Motor neuron (in vitro differentiated cells): ENCODE data around the gene EFCAB3. TPM values are rescaled to one million over a fixed set of nuclear protein-coding genes. Genes with fewer than 3 reads are reported as not detected.
"Not testable (repeated sequence)": the region's sequence is repeated elsewhere in the genome, so short reads cannot be mapped to it uniquely, and the experiment has no call there.

Experiments
- ATAC-seq, 8 experiments: fragments of 200-7000 bp; cut with Tn5 transposase; replicated peaks in 6 of 8; 2 replicates each; pipeline ENCODE4 v1.8.0; 2021; ENCODE audit warnings: mild to moderate bottlenecking in 8 of 8, moderate library complexity in 8 of 8
- H3K27ac ChIP-seq, 2 donors: fragments of 250-450 bp; sonication (Bioruptor Pico); 2 replicates each; pipeline ENCODE4 v1.9.0; 2021; ENCODE audit warnings: antibody characterized with exemption in 2 of 2, mild to moderate bottlenecking in 2 of 2, moderate library complexity in 1 of 2
- H3K4me1 ChIP-seq, 2 donors: fragments of 250-450 bp; sonication (Bioruptor Pico); replicated peaks in 1 of 2; 2 replicates each; pipeline ENCODE4 v1.6.1; 2021; ENCODE audit warnings: antibody characterized with exemption in 2 of 2, mild to moderate bottlenecking in 2 of 2, moderate library complexity in 1 of 2
- H3K4me3 ChIP-seq, 5 donors: fragments of 250-450 bp; sonication (Bioruptor Pico); 2 replicates each; pipeline ENCODE4 v1.9.0; 2021; ENCODE audit warnings: antibody characterized with exemption in 5 of 5, mild to moderate bottlenecking in 5 of 5, moderate library complexity in 4 of 5
- WGBS, 10 experiments: fragments of 450-650 bp; shearing (Covaris generic); methylation state at CpG; one replicate each; pipeline ENCODE4 v1.0.0; 2022; 5-methylcytosine and 5-hydroxymethylcytosine counted together
- in situ Hi-C, 9 experiments: fragments of 400-800 bp; cut with MboI; loops; one replicate each; pipeline ENCODE4 v1.15.0; 2021; ENCODE audit warnings: low sequenced_read_pairs in 9 of 9, low pct_unique_long_range_greater_than_20kb in 2 of 9; ENCODE audit not compliant: unreplicated experiment in 9 of 9
- total RNA-seq, 8 experiments: library from RNA; unstranded; fragments of 300-600 nt; gene quantifications; 2 replicates each; pipeline versions ENCODE4 v1.2.3 to v1.2.4, GENCODE V29; 2022

EFCAB3 gene
- total RNA-seq = not detected

DNA sequence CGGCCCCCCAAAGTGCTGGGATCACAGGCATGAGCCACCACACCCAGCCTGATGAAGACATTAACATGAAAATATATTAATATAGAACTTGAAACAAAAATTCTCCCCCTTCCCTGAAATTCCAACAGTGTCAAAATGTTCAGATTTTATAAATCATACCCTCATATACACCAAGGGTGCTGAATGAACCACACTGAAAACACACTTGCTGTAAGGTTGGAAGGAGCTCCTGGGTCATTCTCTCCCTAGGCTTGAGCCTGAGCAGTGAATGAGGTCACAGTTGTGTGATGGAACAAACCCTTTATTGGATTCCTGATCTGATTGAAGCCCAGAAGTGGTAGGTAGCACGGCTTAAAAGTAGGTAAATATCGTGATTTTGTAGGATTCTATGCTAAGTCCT, at the start of gene EFCAB3:
TSS of gene EFCAB3 (plus strand) at position 301 of the 400 bp plus-strand sequence. CDS start 2,427 bp downstream, outside the sequence.
- 26 to 100% (median 75%) methylated on average over 1 to 3 of the region's 3 CpGs; no CpG with 5 or more reads in 3 of the 10 experiments for WGBS, 10 experiments
- in situ Hi-C loops = no loop called here
- Histone ChIP-seq H3K27ac (no peak within 1 kb of the TSS), H3K4me3 (no peak within 1 kb of the TSS), H3K4me1 (no peaks in the 10 kb centered on the region)
- ATAC-seq = no peak

DNA sequence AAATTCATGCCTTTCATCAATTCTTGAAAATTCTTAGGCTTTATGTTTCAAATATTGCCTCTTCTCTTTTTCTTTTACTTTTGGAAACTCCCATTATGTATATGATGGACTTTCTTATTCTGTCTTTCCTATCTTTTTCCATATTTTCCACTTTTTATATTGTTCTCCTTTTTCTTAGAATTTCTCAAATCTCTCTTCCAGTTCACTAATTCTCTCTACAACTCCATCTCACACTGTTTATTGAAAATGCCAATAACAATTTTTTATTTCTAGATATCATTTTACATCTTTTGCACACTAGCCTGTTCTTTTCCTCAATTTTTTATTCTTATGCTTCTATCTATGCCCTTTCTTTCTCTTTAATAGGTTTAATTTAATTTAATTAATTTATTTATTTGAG, 43.8 kb upstream of the EFCAB3 start:
- H3K4me3 ChIP-seq = no peak overlapping the region
- in situ Hi-C loops = no loop called here
- no peak for ATAC-seq
- H3K27ac ChIP-seq = no peak overlapping the region
- no peaks in the 10 kb centered on the region for H3K4me1 ChIP-seq

DNA sequence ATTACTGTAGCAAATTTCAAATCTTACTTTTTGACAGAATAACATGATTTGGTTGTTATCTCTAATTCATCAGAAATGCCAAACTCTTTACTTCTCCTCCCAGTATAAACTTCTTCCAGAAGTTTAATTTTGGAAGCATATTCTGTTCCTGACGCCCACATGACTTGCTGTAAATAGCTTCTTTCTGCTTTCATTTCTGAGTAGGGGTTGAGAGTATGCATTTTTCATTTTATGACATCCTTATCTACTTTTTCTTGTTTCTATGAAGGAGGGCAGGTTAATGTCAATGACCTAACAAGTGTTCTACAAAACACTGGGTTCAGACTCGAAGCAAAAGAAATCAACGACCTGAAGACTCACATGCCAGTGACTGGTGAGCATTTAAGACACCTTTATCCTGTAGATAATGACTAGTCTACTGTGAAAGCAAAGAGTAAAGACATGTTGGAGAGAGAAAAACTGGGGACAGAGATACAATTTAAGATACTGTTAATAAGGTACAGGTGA, 36.5 kb upstream of the EFCAB3 start:
- H3K27ac ChIP-seq = no peak overlapping the region
- ATAC-seq = peak in 1 of 8 experiments; percentile 42
- H3K4me3 ChIP-seq = no peak overlapping the region
- H3K4me1 ChIP-seq = no peaks in the 10 kb centered on the region
- 0 to 88% (median 71%) methylated on average over 1 to 3 of the region's 3 CpGs; no CpG with 5 or more reads in 1 of the 10 experiments for WGBS, 10 experiments
- in situ Hi-C loops = no loop called here

DNA sequence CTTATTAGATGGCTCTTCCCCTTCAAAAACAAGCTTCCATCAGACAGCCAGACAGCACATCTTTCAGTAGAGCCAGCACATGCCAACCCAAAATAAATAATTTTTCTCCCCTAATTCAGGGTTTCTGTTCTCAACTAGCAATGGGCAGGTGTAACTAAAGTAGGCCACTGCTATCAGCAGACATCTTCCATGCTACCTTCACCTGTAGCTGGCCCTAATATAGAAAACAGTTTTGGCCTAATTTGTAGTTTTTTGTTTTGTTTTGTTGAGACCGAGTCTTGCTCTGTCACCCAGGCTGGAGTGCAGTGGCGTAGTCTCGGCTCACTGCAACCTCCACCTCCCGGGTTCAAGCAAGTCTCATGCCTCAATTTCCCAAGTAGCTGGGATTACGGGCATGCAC, 29.2 kb upstream of the EFCAB3 start:
- 40 to 87% (median 58%) methylated on average over 4 to 5 of the region's 5 CpGs; no CpG with 5 or more reads in 3 of the 10 experiments for WGBS, 10 experiments
- H3K4me3 ChIP-seq = no peak overlapping the region
- H3K4me1 ChIP-seq = no peaks in the 10 kb centered on the region
- ATAC-seq = no peak
- in situ Hi-C loops = no loop called here
- no peak overlapping the region for H3K27ac ChIP-seq

DNA sequence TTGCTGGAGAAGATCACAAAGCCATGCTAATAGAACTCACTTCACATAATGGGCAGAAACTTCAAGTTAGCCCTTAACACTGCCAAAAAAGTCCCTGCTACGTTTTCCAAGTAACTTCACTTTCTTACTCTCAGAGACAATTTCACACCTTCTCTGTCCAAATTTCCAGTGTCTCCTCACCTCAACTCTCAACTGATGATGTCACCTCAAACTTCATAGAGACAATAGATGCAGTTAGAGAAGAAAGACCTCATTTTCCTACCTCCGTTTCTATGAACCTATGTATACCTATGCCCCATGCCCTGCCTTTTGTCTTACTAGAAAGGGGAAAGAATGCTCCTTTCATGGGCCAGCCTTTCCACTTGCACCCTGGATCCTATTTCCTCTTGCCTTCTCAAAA, 14.2 kb upstream of the EFCAB3 start:
- H3K27ac ChIP-seq = no peak overlapping the region
- ATAC-seq = no peak
- no peak overlapping the region for H3K4me3 ChIP-seq
- in situ Hi-C loops = no loop called here
- WGBS, 10 experiments = 13 to 83% (median 33%) methylated on average over 1 to 2 of the region's 2 CpGs; no CpG with 5 or more reads in 1 of the 10 experiments
- no peaks in the 10 kb centered on the region for H3K4me1 ChIP-seq

DNA sequence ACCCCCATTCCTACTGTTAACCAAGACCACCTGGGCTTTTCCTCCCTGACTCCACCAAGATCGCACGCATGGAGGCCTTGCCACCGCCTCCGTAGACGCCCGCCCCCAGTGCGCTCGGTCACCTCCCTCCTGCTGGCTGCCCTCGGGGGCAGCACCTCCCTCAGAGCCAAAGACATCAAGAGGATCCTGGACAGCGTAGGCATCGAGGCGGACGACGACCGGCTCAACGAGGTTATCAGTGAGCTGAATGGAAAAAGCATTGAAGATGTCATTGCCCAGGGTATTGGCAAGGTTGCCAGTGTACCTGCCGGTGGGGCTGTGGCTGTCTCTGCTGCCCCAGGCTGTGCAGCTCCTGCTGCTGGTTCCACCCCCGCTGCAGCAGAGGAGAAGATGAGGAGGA, 1.2 kb downstream of the EFCAB3 start:
- no peak for ATAC-seq
- WGBS, 10 experiments = 52 to 100% (median 91%) methylated on average over 2 to 8 of the region's 18 CpGs; no CpG with 5 or more reads in 4 of the 10 experiments
- H3K4me1 ChIP-seq = no peaks in the 10 kb centered on the region
- no peak overlapping the region for H3K27ac ChIP-seq
- in situ Hi-C loops = no loop called here
- no peak overlapping the region for H3K4me3 ChIP-seq

DNA sequence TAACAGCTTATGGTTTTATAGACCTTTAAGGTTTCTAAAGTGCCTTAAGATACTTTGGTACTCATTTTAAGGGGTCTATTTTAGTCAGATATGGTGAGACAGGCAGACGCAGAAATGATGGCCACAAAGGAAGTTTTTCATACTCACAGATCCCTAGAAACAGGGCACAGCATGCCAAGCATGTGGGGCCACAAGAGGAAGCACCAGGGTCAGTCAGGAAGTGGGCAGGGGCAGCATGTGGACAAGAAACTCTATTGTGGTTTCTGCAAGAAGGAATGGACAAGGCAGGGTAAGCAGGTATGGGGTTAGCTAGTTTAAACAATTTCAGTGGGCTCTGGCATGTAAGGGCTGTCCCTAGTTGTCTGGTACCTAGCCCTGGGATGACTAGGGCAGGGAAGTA, 8.5 kb downstream of the EFCAB3 start:
- no peak for ATAC-seq
- in situ Hi-C loops = no loop called here
- Histone ChIP-seq H3K27ac (no peak overlapping the region), H3K4me3 (no peak overlapping the region), H3K4me1 (no peaks in the 10 kb centered on the region)
- 0 to 100% (median 0%) methylated on average over 1 of the region's 1 CpG; no CpG with 5 or more reads in 5 of the 10 experiments for whole genome bisulfite sequencing, 10 experiments

DNA sequence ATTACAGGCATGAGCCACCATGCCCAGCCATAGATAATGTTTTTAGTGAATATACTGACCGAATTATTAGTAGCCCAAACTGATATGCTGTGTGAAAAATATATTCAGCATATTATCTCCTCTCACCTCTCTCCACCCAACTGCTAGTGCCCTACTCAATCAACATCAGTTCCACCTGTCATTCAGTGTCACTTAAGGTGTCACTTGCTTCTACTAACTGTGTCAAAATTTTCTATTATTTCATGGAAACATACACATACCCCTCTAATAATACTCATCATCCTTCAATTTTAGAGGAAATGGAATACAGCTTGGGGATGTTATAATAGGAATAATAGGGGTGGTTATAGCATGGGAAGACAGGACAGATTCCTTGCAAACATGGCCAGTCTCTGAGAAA, 12.6 kb downstream of the EFCAB3 start:
- no peak for ATAC-seq
- no peak overlapping the region for H3K27ac ChIP-seq
- in situ Hi-C loops = no loop called here
- no peak overlapping the region for H3K4me3 ChIP-seq
- H3K4me1 ChIP-seq = no peaks in the 10 kb centered on the region
- 0 to 60% (median 11%) methylated on average over 1 of the region's 1 CpG; no CpG with 5 or more reads in 7 of the 10 experiments for WGBS, 10 experiments

DNA sequence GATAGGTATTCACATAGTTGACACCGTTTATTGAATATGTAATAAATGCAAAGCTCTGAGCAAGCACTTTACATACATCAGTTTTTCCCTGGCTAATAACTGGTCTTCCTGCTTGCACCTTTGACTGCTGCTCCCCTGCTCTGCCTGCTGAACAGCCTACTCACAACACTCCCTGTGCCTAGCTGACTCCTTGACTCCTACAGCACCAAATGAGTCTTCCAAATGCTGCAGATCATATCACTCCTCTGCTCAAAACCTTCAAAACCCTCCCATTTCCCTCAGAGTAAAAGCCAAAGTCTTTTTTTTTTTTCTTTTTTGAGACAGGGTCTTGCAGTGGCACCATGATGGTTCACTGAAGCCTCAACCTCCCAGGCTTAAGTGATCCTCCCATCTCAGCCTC, 18.5 kb downstream of the EFCAB3 start:
- Histone ChIP-seq H3K27ac (no peak overlapping the region), H3K4me1 (no peaks in the 10 kb centered on the region), H3K4me3 (no peak overlapping the region)
- ATAC-seq = no peak
- in situ Hi-C loops = no loop called here
- 0 to 100% (median 56%) methylated on average over 1 of the region's 1 CpG; no CpG with 5 or more reads in 3 of the 10 experiments for WGBS, 10 experiments

DNA sequence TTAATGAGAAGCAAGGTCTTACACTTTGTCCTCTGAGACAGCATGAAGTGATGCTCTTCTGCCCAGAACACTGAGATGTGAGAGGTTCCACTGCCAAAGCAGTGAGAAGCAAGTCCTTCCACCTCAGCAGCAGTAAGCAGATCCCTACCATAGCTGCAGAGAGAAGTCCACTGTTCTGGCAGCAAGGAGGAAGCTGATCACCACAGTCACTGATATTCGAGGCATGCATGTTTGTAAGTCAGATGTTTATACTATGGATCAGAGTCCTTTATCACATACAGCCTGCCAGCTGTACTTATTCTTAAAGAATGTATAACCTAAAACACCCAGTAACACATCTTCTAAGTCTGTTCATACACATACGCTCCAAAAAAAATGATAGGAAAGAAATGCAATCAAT, 25.1 kb downstream of the EFCAB3 start:
- in situ Hi-C loops = no loop called here
- no peaks in the 10 kb centered on the region for H3K4me1 ChIP-seq
- H3K4me3 ChIP-seq = no peak overlapping the region
- ATAC-seq = no peak
- 33 to 86% (median 75%) methylated on average over 1 to 2 of the region's 2 CpGs; no CpG with 5 or more reads in 3 of the 10 experiments for WGBS, 10 experiments
- no peak overlapping the region for H3K27ac ChIP-seq

DNA sequence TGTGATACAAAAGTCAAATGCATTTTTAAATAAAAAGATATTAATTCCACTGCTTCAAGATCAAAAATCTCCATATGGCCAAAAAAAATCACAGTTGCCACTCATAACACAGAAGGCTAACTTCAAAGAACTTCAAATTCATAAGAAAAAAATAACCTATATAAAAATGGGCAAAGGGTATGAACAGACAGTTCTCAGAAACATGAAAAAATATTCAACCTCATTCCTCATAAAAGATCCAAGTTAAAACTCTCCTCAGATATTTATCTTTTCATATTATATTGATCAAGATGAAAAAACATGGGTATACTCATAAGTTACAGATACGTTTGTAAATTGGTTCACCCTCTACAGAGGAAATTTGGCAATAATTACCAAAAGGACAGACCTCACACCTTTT, 32.7 kb downstream of the EFCAB3 start:
- 0 to 100% (median 83%) methylated on average over 1 of the region's 1 CpG; no CpG with 5 or more reads in 3 of the 10 experiments for WGBS, 10 experiments
- in situ Hi-C loops, ATAC-seq: not testable (repeated sequence)

DNA sequence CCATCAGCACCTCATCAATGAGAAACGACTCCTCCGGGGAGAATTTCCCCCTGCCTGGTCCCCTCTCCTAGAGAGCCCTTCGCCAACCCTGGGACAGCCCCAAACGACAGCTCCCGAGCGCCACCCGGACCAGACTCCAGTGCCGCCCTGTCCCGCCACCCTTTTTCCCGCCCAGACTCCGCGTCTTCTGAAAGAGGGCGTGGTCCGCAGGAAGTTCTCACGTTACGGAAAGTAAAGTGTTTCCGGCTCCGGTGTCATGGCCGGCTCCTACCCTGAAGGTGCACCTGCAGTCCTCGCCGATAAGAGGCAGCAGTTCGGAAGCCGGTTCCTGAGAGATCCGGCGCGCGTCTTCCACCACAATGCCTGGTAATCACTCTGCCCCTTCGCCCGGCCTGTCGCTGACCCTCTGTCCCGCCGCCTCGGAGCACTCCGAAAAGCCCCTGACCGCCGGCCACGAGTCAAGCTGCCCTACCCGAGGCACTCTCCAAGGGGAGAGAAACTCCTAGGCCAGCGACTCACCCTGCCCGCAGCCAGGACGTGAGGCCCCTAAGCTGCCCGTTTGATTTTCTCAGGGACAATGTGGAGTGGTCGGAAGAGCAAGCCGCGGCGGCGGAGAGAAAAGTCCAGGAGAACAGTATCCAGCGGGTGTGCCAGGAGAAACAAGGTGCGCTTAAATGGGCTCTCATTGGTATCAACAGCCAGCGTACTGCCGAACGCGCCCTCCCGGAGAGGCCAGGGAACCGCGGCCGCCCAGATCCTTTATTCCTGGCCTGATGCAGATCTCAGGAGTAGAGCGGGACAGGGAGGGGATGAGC, 43.5 kb downstream of the EFCAB3 start, which contains the start of gene METTL2A:
TSS of gene METTL2A (plus strand) at position 251 of the 815 bp plus-strand sequence. CDS start at position 257, 6 bp downstream.
- in situ Hi-C loops, H3K4me1 ChIP-seq: not testable (repeated sequence)
- Histone ChIP-seq H3K27ac (peak within 1 kb of the TSS; percentile 60 to 81), H3K4me3 (peak within 1 kb of the TSS; percentile 61 to 88 (median 75))
- WGBS, 10 experiments = 0% methylated on average over 1 to 5 of the region's 58 CpGs; no CpG with 5 or more reads in 6 of the 10 experiments
- peak; percentile 87 to 98 (median 95) for ATAC-seq

More for the DNA sequence above, 32.7 kb downstream of the EFCAB3 start:
- not testable (repeated sequence) for H3K4me3 ChIP-seq, H3K4me1 ChIP-seq, H3K27ac ChIP-seq

DNA sequence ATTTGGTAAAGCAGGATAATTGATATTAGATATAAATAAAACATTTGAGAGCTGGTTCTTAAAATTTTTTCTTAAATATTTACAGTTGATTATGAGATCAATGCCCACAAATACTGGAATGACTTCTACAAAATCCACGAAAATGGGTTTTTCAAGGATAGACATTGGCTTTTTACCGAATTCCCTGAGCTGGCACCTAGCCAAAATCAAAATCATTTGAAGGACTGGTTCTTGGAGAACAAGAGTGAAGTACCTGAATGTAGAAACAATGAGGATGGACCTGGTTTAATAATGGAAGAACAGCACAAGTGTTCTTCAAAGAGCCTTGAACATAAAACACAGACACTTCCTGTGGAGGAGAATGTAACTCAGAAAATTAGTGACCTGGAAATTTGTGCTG, 45.9 kb downstream of the EFCAB3 start:
- H3K27ac ChIP-seq, H3K4me3 ChIP-seq, ATAC-seq, in situ Hi-C loops, H3K4me1 ChIP-seq: not testable (repeated sequence)
- no CpG with 5 or more reads among the region's 2 CpGs for WGBS, 10 experiments
